Stimulated activated CD4-positive, alpha-beta T cell treated with anti-CD3 and anti-CD28 coated beads, TNF-alpha, amount 100 ng/mL, for 1 hour (primary cell): ENCODE data around the gene ITGA7.

Source experiments
- DNase-seq, 3 donors: peaks; one replicate each; pipeline ENCODE4 v3.0.0-alpha.2; 2020; ENCODE audit warnings: low read depth in 3 of 3, low spot score in 1 of 3

Gene ITGA7

DNA sequence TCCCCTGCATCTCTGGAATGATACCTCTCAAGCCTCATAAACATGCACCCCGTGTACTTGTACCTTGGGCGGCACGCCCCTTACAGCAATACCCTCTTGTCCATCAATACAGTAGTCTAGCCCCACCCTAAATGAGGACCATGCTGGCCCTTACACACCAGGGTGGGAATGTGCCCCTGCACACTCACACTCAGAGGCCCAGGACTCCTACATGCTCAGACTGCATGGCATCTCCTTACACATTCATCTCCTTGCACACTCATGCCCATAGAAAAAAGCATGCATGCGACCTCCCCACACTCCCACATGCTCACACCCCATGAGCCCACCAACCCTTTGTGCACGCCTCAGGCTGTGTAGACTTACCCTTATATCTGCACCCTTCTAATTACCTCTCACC lies 22.0 kb downstream of the ITGA7 start:
- DNase-seq = no peak

DNA sequence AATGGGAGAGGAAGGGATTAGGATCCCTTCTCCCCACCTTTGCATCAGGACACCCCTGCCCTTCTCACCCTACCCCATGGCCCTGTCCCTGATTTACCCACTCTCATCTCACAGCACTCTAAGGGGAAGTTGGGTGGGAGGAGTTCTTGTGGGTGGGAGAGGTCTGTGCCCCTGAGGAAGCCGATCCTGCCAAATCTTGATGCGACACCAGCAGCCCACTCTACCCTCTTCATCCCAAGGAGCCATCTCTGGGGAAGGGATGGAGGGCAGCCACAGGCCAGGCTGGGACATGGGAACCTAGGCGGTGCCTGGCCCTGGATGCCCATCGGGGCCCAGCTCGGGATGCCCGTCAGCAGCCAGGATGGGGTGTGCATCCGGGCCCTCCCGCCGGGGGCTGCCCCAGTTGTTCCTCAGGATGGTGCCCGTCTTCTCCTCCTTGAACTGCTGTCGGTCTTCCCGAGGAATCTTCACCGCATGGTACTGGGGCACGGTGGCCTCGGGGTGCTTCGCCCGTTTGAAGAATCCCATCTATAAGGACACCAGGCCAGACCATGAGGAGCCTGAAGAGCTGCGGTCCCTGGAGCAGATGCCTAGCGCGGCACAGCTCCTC lies 22.8 kb downstream of the ITGA7 start:
- DNase-seq = no peak

DNA sequence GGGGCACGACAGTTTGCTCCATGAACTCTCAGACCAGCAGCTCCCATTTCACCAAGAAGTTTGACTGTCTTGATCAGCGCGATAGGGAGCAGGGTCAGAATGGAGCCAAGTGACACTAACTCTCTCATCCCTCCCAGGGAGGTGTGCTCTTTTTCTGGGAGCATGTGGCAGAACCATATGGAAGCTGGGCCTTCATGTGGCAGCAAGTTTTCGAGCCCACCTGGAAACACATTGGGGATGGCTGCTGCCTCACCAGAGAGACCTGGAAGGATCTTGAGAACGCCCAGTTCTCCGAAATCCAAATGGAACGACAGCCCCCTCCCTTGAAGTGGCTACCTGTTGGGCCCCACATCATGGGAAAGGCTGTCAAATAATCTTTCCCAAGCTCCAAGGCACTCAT lies 24.0 kb downstream of the ITGA7 start:
- DNase-seq = no peak

DNA sequence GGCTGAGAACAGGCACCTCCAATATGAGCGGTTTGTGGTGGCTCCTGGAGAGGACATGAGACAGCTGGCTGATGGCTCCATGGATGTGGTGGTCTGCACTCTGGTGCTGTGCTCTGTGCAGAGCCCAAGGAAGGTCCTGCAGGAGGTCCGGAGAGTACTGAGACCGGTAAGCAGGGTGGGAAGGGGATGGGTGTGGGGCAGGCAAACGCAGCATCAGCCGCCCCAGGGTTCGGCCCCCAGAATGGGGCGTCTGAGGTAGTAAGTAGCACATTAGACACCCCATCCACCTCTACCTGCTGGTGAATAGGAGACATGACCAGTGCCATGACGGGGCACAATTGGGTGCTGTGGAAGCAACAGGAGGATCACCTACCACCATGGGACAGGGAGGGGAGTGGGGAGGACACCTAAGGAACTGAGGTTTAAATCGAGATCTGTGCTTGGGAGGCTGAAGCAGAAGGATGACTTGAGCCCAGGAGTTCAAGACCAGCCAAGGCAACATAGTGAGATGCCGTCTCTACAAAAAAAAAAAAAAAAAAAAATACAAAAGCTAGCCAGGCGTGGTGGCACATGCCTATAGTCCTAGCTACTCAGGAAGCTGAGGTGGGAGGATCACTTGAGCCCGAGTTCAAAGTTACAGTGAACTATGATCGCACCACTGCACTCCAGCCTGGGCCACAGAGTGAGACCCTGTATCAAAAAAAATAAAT lies 25.5 kb downstream of the ITGA7 start:
- no peak for DNase-seq

DNA sequence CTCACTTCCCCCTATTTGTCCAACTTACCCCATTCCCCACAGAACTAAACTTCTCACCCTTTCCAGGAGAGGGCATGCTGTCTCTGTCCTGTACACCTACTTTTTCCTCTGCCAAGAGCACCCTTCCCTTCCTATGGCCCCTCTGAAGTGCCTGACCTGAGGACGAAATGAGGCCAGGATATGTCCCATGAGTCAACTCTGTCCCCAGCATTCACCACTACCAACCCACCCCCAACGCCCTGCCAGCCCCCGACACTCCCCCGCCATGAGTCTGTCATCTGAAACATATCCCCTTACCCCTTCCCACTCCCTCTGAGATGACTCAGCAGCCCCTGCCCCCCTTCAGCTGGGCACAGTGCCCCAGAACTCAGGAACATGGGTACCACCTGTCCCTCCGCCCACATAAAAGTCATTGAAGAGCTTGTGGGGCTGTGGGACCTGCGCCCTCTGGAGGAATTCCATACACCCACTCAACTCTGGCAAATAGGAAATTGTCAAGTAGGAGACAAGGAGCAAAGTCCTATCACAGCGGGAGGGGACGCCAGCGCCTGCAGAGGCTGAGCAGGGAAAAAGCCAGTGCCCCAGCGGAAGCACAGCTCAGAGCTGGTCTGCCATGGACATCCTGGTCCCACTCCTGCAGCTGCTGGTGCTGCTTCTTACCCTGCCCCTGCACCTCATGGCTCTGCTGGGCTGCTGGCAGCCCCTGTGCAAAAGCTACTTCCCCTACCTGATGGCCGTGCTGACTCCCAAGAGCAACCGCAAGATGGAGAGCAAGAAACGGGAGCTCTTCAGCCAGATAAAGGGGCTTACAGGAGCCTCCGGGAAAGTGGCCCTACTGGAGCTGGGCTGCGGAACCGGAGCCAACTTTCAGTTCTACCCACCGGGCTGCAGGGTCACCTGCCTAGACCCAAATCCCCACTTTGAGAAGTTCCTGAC lies 26.3 kb downstream of the ITGA7 start:
- no peak for DNase-seq

- no peak for DNase-seq
Observed at GRCh38 chr12:55679691-55680090, 28.0 kb downstream of the ITGA7 start.

GRCh38 chr12:55676707-55677106 lies 31.0 kb downstream of the ITGA7 start:
- no peak for DNase-seq

- DNase-seq = no peak
Observed at GRCh38 chr12:55675666-55676065, 32.0 kb downstream of the ITGA7 start.

- DNase-seq = no peak
Observed at GRCh38 chr12:55673638-55674037, 34.1 kb downstream of the ITGA7 start.

GRCh38 chr12:55671746-55672145 lies 36.0 kb downstream of the ITGA7 start:
- DNase-seq = no peak

- DNase-seq = no peak
Observed at GRCh38 chr12:55670276-55670675, 37.4 kb downstream of the ITGA7 start.

DNA sequence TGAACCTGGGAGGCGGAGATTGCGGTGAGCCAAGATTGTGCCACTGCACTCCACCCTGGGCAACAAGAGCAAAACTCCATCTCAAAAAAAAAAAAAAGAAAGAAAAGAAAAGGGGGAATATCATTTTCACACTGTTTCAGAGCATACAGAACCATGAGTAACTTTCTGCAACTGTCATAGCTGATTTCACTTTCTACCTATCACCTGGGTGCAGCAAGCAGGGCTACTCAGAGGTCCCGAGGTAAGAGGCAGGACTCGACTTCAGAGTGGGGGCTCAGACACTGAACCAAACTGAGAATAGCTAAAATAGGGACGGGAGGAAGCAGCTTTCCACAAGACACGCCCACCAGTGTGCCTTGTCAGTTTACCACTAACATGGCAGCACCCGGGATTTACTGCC lies 41.2 kb downstream of the ITGA7 start:
- DNase-seq = no peak

GRCh38 chr12:55664826-55665225 lies 42.9 kb downstream of the ITGA7 start:
- no peak for DNase-seq

DNA sequence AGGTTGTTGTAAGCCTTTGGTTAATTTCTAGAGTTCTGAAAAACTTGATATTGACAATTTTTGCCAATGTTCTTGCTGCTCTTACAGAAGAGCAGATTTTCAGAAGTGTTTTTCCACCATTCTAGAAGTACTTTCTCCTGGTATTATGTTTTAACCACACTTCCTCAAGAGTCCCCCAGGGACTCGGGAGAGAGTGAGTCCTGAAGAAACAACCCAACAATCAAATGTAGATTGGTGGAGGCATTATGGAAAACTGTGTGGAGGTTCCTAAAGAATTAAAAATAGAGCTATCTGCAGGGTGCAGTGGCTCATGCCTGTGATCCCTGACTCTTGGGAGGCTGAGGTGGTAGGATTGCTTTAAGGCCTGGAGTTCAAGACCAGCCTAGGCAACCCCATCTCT lies 44.3 kb downstream of the ITGA7 start:
- no peak for DNase-seq

- no peak for DNase-seq
Observed at GRCh38 chr12:55659486-55660385, 48.0 kb downstream of the ITGA7 start.

DNA sequence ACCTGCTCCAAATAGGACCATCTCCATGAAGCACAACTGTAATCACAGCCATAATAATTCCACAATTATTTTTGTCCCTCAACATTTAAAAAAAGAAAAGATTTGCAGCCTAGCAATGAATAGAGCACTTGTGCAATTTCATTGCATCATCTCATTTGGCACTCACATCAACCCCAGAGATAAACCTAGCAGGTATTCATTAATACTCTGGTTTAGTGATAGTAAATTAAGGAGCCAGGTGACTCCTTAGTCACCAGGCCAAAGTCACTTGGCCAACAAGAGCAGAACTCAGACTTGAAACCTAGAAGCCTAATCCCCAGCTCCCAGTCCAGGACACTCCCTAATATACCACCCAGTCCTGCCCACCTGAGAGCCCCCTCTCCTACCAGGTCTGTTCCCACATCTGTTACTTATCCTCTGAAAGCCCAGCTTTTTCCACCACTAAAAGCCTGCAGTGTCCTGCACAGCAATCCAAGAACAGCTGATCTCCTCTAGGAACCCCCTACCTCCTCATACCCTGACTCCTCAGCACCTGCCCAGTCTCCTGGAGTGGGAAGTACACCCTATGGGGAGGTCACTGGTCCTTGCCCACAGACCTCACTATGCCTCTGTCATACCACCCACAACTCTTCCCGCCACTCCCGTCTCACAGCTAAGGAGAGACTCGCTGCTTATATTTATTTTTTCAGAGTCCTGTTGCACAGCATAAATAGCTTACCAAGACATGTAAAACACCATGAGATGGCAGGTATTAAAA lies 48.9 kb downstream of the ITGA7 start:
- no peak for DNase-seq

GRCh38 chr12:55658212-55658611 lies 49.5 kb downstream of the ITGA7 start:
- no peak for DNase-seq

GRCh38 chr12:55657212-55657611 lies 50.5 kb downstream of the ITGA7 start:
- DNase-seq = no peak

- DNase-seq = no peak
Observed at GRCh38 chr12:55654511-55655214, 53.0 kb downstream of the ITGA7 start.

DNA sequence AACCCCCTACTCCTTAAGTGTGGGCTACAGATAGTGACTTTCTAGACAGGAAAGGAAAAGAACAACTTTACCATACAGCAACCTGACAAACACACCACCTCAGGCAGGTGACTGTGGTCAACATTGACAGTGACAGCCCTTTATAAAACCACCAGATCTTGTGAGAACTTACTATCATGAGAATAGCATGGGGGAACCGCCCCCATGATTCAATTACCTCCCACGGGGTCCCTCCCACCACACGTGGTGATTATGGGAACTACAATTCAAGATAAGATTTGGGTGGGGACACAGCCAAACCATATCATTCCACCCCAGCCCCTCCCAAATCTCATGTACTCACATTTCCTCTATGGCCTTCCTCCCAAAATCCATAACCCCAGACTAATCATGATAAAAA lies 54.7 kb downstream of the ITGA7 start:
- no peak for DNase-seq
